ENCODE data around the gene IMP3. TPM values are rescaled to one million over a fixed set of nuclear protein-coding genes. Genes with fewer than 3 reads are reported as not detected.

The IMP3 gene
- total and polyA plus RNA-seq, 8 donors, result 18.7 to 39.6 (median 30.8) TPM

- intact Hi-C loops (cut with DNase I), result loop anchor here in 1 of 3 donors (10.0 kb wide), 1 partner anchor 62 kb away; no protein-coding TSS in a partner anchor
- DNase-seq (no peak), ATAC-seq (no peak), FAIRE-seq (no peak)
- Histone ChIP-seq H3K27ac (no peak overlapping the region), H3K27me3 (no peaks in the 10 kb centered on the region), H3K9me3 (no peaks in the 10 kb centered on the region), H3K36me3 (peaks cover 0 to 3% (median 0%) of the 10 kb centered on the region in 3 donors), H3K4me3 (no peak overlapping the region), H3K4me1 (peaks cover 0 to 9% (median 3%) of the 10 kb centered on the region in 3 donors)
- TF ChIP-seq CTCF (IDR thresholded peaks at IDR 0.05), result no peak
- 61 to 71% methylated on average over 2 of the region's 2 CpGs for whole genome bisulfite sequencing, 2 donors
These were observed 17.5 kb downstream of the IMP3 start for GRCh38 chr15:75622505-75622904.

- no peak for TF ChIP-seq CTCF (IDR thresholded peaks at IDR 0.05)
- peak overlapping the region in 2 of 4 donors; percentile 9 to 44 for H3K27ac ChIP-seq
- ATAC-seq, result peak in 1 of 4 donors; percentile 25
- 69 to 72% methylated on average over 7 of the region's 7 CpGs for WGBS, 2 donors
- H3K4me1 ChIP-seq, result peaks cover 0 to under 1% (median 0%) of the 10 kb centered on the region in 3 donors
- DNase-seq, result peak in 2 of 6 donors; percentile 28 to 34
- FAIRE-seq, result no peak
- no peaks in the 10 kb centered on the region for H3K9me3 ChIP-seq
- peaks cover 0 to 17% (median 4%) of the 10 kb centered on the region in 3 donors for H3K36me3 ChIP-seq
- intact Hi-C loops (cut with DNase I), result loop anchor here in 1 of 3 donors (10.0 kb wide), 1 partner anchor 64 kb away; no protein-coding TSS in a partner anchor
- H3K27me3 ChIP-seq, result no peaks in the 10 kb centered on the region
- no peak overlapping the region for H3K4me3 ChIP-seq
These were observed 19.1 kb downstream of the IMP3 start for GRCh38 chr15:75620841-75621391.

- TF ChIP-seq CTCF (IDR thresholded peaks at IDR 0.05), result no peak
- Histone ChIP-seq H3K36me3 (peaks cover 0 to 18% (median 4%) of the 10 kb centered on the region in 3 donors), H3K27me3 (no peaks in the 10 kb centered on the region), H3K27ac (peak overlapping the region in 1 of 4 donors; percentile 44), H3K9me3 (no peaks in the 10 kb centered on the region), H3K4me3 (no peak overlapping the region), H3K4me1 (no peaks in the 10 kb centered on the region)
- FAIRE-seq (no peak), DNase-seq (no peak), ATAC-seq (peak in 1 of 4 donors; percentile 37)
- 71 to 91% methylated on average over 4 of the region's 4 CpGs for WGBS, 2 donors
- intact Hi-C loops (cut with DNase I), result loop anchor here in 1 of 3 donors (10.0 kb wide), 1 partner anchor 65 kb away; no protein-coding TSS in a partner anchor
These were observed 19.8 kb downstream of the IMP3 start for GRCh38 chr15:75620058-75620820.

- Histone ChIP-seq H3K9me3 (no peaks in the 10 kb centered on the region), H3K27me3 (no peaks in the 10 kb centered on the region), H3K27ac (no peak overlapping the region), H3K36me3 (peaks cover 0 to 29% (median 4%) of the 10 kb centered on the region in 3 donors), H3K4me1 (no peaks in the 10 kb centered on the region), H3K4me3 (no peak overlapping the region)
- intact Hi-C loops (cut with DNase I), result no loop called here
- DNase-seq (no peak), ATAC-seq (no peak), FAIRE-seq (no peak)
- no peak for TF ChIP-seq CTCF (IDR thresholded peaks at IDR 0.05)
These were observed 23.3 kb downstream of the IMP3 start for GRCh38 chr15:75616766-75617165.
